K562 (cell line): Measurements from ENCODE around the gene CYLD.

Source experiments
- CTCF ChIP-seq, 3 experiments: IDR thresholded peaks in 2 of 3; conservative IDR thresholded peaks in 1 of 3; 2 replicates each; pipeline ENCODE4 v1.5.1; 2011 to 2012; ENCODE audit warnings: low read length in 3 of 3, mild to moderate bottlenecking in 3 of 3, control low read depth in 2 of 3, improper control_type of control experiment in 1 of 3, inconsistent platforms in 1 of 3, low read depth in 1 of 3, mixed read lengths in 1 of 3, moderate library complexity in 1 of 3; ENCODE audit not compliant: insufficient read depth in 2 of 3
- KAT2B ChIP-seq: IDR thresholded peaks from one replicate; pipeline ENCODE4 v1.6.1; 2012; ENCODE audit warnings: low read depth, mild to moderate bottlenecking, control low read depth, inconsistent platforms, low read length, moderate library complexity
- POLR2A ChIP-seq: fragments of 450-650 bp; conservative IDR thresholded peaks from 2 replicates; pipeline ENCODE4 v1.6.1; 2016
- POLR2AphosphoS2 ChIP-seq: IDR thresholded peaks from 2 replicates; pipeline ENCODE4 v1.6.1; 2012; ENCODE audit warnings: low read length, improper control_type of control experiment
- TBL1XR1 ChIP-seq, 2 experiments: IDR thresholded peaks; 2 replicates each; pipeline ENCODE4 v1.6.1; 2012; ENCODE audit warnings: improper control_type of control experiment in 2 of 2, low read length in 2 of 2, mild to moderate bottlenecking in 1 of 2
- TCF7 ChIP-seq: sonication (generic); IDR thresholded peaks from 2 replicates; pipeline ENCODE4 v1.6.1; 2016; ENCODE audit warnings: antibody characterized with exemption, borderline replicate concordance
- THRA ChIP-seq: fragments of 450-650 bp; IDR thresholded peaks from 2 replicates; pipeline ENCODE4 v1.6.1; 2017; ENCODE audit warnings: mild to moderate bottlenecking, moderate library complexity
- ZNF239 ChIP-seq: fragments of 250-450 bp; sonication (Bioruptor Pico); IDR thresholded peaks from 2 replicates; pipeline ENCODE4 v1.4.0; 2020; ENCODE audit warnings: mild to moderate bottlenecking
- ZNF41 ChIP-seq: fragments of 250-450 bp; sonication (Bioruptor Pico); conservative IDR thresholded peaks from 2 replicates; pipeline ENCODE4 v1.4.0; 2020; ENCODE audit warnings: mild to moderate bottlenecking
- TF ChIP-seq, protein P1 (sequence below): fragments of 450-650 bp; IDR thresholded peaks from one replicate; pipeline ENCODE4 v1.6.1; 2018; ENCODE audit warnings: mild to moderate bottlenecking, moderate library complexity; ENCODE audit not compliant: partially characterized antibody
- TF ChIP-seq, protein P2 (sequence below): sonication (generic); formaldehyde crosslinking; IDR thresholded peaks from 2 replicates; pipeline ENCODE4 v1.5.0; 2020; ENCODE audit warnings: missing genetic modification reagents

DNA sequence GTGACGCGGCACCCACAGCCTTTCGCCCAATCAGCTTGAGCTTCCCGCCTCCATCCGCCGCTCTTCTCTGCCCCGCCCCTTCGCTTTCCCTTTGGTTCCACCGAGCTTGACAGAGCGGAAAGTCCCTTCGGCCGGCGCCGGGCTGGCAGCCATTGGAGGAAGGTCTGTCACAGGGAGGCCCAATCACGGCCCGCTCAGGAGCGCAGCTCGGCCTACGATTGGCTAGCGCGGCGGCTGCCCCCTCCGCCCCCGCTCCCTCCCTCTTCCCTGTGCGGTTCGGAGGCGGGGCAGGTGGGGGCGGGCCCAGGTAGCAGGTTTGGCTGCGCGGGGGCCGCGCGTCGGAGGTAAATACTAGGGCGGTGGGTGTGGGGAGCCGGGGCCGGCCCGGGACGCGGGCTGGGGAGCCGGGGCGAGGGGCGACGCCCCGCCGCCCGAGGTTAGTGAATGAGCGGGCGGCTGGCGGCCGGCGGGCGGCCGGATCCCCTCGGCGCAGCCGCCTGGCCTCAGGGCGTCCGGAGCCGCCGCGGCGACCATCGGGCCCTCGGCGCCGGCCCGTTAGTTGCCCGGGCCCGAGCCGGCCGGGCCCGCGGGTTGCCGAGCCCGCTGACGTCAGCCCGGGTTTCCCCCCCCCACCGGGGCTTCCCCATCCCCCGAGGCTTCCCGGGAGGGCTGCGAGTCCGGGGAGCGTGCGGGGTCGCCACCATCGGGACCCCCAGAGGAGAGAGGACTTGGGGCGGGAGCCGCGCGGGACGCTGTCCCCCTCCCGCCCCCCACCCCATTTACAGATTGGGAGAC lies at the start of gene CYLD:
- TF ChIP-seq POLR2A = no peak
- no peak for TF ChIP-seq ZNF41 (CRISPR knock-in tag)
- peak in 1 of 2 experiments; percentile 23; a peak in 1 of 4 replicates for TF ChIP-seq TBL1XR1 (IDR thresholded peaks at IDR 0.05; ENCODE audit: low read length in 2 of 2)
- TF ChIP-seq, protein P1, sequence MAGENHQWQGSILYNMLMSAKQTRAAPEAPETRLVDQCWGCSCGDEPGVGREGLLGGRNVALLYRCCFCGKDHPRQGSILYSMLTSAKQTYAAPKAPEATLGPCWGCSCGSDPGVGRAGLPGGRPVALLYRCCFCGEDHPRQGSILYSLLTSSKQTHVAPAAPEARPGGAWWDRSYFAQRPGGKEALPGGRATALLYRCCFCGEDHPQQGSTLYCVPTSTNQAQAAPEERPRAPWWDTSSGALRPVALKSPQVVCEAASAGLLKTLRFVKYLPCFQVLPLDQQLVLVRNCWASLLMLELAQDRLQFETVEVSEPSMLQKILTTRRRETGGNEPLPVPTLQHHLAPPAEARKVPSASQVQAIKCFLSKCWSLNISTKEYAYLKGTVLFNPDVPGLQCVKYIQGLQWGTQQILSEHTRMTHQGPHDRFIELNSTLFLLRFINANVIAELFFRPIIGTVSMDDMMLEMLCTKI = no peak
- TF ChIP-seq KAT2B = no peak
- TF ChIP-seq CTCF (IDR thresholded peaks at IDR 0.05 in 2 of 3, conservative IDR thresholded peaks at IDR 0.05 in 1 of 3; ENCODE audit: insufficient read depth in 2 of 3, low read depth in 1 of 3, low read length in 3 of 3) = peak in 1 of 3 experiments; percentile 11; a peak in 1 of 6 replicates
- TF ChIP-seq, protein P2, sequence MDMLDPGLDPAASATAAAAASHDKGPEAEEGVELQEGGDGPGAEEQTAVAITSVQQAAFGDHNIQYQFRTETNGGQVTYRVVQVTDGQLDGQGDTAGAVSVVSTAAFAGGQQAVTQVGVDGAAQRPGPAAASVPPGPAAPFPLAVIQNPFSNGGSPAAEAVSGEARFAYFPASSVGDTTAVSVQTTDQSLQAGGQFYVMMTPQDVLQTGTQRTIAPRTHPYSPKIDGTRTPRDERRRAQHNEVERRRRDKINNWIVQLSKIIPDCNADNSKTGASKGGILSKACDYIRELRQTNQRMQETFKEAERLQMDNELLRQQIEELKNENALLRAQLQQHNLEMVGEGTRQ (CRISPR knock-in tag) = no peak
- no peak for TF ChIP-seq POLR2AphosphoS2
- no peak for TF ChIP-seq TCF7
- TF ChIP-seq ZNF239 = no peak
- no peak for TF ChIP-seq THRA
